Endometrial microvascular endothelial cells (primary cell): ENCODE results near the gene SAMM50. TPM values are rescaled to one million over a fixed set of nuclear protein-coding genes. Genes with fewer than 3 reads are reported as not detected.

Experiments
- in situ Hi-C: cut with HindIII; loops from 2 replicates; pipeline ENCODE4 v1.10.0; 2017; ENCODE audit warnings: low sequenced_read_pairs, low pct_unique_long_range_greater_than_20kb; ENCODE audit errors: inconsistent ontology term
- total RNA-seq: library from RNA; depleted of rRNA; stranded (reverse); fragments of >200 nt; gene quantifications from one replicate; pipeline ENCODE4 v1.2.3, GENCODE V29; 2015; ENCODE audit errors: inconsistent ontology term

SAMM50 gene
- total RNA-seq, 1 donor from 2014 or later, result 60.4 TPM

DNA sequence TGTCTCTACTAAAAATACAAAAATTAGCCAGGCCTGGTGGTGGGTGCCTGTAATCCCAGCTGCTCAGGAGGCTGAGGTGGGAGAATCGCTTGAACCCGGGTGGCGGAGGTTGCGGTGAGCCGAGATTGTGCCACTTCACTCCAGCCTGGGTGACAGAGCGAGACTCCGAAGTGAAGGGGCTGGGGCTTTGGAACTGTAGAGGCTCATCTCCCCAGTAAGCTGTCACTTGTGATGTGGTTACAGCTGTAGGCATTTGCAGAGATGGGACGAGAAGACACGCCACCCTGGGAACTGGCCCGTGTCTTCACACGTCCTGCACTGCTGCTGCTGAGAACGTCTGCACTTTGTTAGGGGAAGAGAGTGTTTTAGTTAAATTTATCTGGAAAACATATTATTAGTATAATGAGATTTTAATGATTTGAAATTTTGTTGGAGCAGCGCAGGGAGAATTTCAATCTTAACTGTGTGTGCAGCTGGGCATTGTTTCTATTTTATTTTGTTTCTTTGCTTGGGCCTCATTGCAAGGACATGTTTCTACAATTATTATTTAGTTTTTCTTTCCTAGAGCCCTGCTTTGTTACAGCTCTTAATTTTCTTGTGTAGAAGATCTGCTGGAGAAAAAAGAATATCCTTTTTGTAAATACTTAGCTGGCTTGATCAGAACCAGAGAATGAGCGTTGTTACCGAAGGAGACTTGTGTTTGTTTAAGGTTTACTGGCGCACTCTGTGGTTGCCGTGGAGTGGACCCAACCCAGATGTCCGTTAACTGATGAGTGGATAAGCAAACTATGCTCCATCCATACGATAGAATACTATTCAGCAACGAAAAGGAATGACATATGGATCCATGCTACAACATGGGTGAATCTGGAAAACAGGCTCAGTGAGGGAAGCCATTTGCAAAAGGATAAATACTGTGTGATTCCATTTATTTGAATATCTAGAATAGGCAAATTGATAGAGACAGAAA is 87.3 kb downstream of the SAMM50 start:
- in situ Hi-C loops, result no loop called here

DNA sequence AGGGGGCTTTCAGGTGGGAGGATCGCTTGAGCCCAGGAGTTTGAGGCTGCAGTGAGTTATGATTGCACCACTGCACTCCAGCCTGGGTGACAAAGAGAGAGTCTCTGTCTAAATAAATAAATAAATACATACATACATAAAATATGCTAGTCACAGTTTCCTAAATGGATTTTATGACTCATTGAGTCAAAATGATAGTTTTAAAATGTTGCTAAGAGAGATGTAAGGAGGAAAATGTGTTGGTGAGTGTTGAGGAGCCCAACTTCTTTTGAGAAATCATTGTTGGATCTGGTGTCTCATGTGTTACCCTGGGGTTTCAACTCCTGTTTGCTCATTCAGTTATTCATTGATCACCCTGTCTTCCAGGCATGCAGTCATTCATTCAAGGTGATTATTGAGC is 89.9 kb downstream of the SAMM50 start:
- in situ Hi-C loops, result no loop called here

Other genes with a start within 250 kb of the SAMM50 start
- gene EFCAB6, start 143.1 kb upstream of the SAMM50 start, total RNA-seq, result 0.46 TPM
- gene SULT4A1, start 92.9 kb upstream of the SAMM50 start, total RNA-seq, result not detected
- not detected for gene PNPLA5, start 63.4 kb upstream of the SAMM50 start, total RNA-seq
- gene PNPLA3, start 31.6 kb upstream of the SAMM50 start, total RNA-seq, result 0.46 TPM
- 307 TPM for gene PARVB, start 68.9 kb downstream of the SAMM50 start, total RNA-seq
- 1.9 TPM for gene PARVG, start 225.5 kb downstream of the SAMM50 start, total RNA-seq